Gastrocnemius medialis (tissue), 4 donors: ENCODE measurements around the gene LRG1.

ENCODE experiments used
- CTCF ChIP-seq, 5 experiments: fragments of 450-650 bp in 3 of 5; fragments of 200-600 bp in 2 of 5; sonication (generic) in 2 of 5; IDR thresholded peaks in 4 of 5; conservative IDR thresholded peaks in 1 of 5; 1 replicate in 4 of 5; 2 replicates in 1 of 5; pipeline ENCODE4 v1.5.1; 2016 to 2019; ENCODE audit warnings: antibody characterized with exemption in 5 of 5, mild to moderate bottlenecking in 3 of 5, moderate library complexity in 3 of 5
- POLR2A ChIP-seq, 2 donors: fragments of 450-650 bp; IDR thresholded peaks; one replicate each; pipeline ENCODE4 v1.6.1; 2017; ENCODE audit warnings: antibody characterized with exemption in 2 of 2, mild to moderate bottlenecking in 2 of 2, moderate library complexity in 2 of 2

GRCh38 chr19:4521170-4521887 lies 18.5 kb downstream of the LRG1 start:
- TF ChIP-seq CTCF (IDR thresholded peaks at IDR 0.05 in 4 of 5, conservative IDR thresholded peaks at IDR 0.05 in 1 of 5) (no peak), POLR2A (IDR thresholded peaks at IDR 0.05) (no peak)
